Tibial artery (tissue), 4 donors: Measurements from ENCODE around the gene SARDH.
"Not testable (repeated sequence)": the region's sequence is repeated elsewhere in the genome, so short reads cannot be mapped to it uniquely, and the experiment has no call there.

ENCODE experiments used
- DNase-seq, 2 donors: peaks; one replicate each; pipeline ENCODE4 v3.0.0-alpha.2; 2019
- H3K27ac ChIP-seq, 2 donors: fragments of 200-600 bp; sonication (generic) in 1 of 2; 1 replicate in 1 of 2; 2 replicates in 1 of 2; pipeline ENCODE4 v1.5.1; 2018 to 2019; ENCODE audit warnings: mild to moderate bottlenecking in 1 of 2
- H3K27me3 ChIP-seq, 2 donors: fragments of 200-600 bp; sonication (generic) in 1 of 2; one replicate each; pipeline versions ENCODE4 v1.5.1 to v1.6.0; 2016 to 2019
- H3K36me3 ChIP-seq, 3 donors: fragments of 200-600 bp; sonication (generic) in 2 of 3; one replicate each; pipeline ENCODE4 v1.5.1; 2016 to 2019; ENCODE audit warnings: mild to moderate bottlenecking in 2 of 3
- H3K4me1 ChIP-seq, 4 donors: fragments of 200-600 bp; sonication (generic) in 2 of 4; 1 replicate in 3 of 4; 2 replicates in 1 of 4; pipeline ENCODE4 v1.5.1; 2016 to 2019
- H3K4me3 ChIP-seq, 2 donors: fragments of 200-600 bp; sonication (generic) in 1 of 2; 1 replicate in 1 of 2; 2 replicates in 1 of 2; pipeline ENCODE4 v1.5.1; 2018 to 2019; ENCODE audit warnings: mild to moderate bottlenecking in 2 of 2
- H3K9me3 ChIP-seq, 3 donors: fragments of 200-600 bp; sonication (generic) in 1 of 3; one replicate each; pipeline ENCODE4 v1.5.1; 2016 to 2019
- CTCF ChIP-seq, 2 experiments: fragments of 200-600 bp in 1 of 2; fragments of 450-650 bp in 1 of 2; IDR thresholded peaks; one replicate each; pipeline ENCODE4 v1.5.1; 2017 to 2019; ENCODE audit warnings: antibody characterized with exemption in 2 of 2, mild to moderate bottlenecking in 1 of 2, moderate library complexity in 1 of 2
- intact Hi-C: fragments of 100-400 bp; cut with DNase I; formaldehyde crosslinking; loops from one replicate; pipeline ENCODE4 v1.15.0; 2023; ENCODE audit warnings: low total_unique reads

SARDH gene

DNA sequence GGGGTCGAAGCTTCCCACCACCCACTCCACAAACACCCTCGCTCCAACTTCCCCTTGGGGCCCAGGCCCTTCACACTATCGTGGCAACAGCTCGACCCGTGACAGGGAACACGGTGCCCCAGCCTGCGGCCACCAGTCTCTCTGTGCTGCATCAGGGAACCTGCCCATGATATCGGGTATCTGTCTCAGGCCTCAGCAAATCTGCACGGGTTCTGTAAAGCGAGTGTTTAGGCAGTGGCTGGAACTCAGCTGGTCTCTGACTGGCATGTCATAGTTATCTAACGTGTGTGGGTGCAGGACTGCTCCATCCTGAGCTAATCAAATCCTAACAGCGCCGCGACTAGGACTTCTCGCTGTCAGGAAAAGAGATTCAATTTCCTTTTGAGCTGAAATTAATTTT lies 59.1 kb downstream of the SARDH start:
- H3K4me1 ChIP-seq = no peaks in the 10 kb centered on the region
- H3K4me3 ChIP-seq = no peak overlapping the region
- TF ChIP-seq CTCF (IDR thresholded peaks at IDR 0.05) = no peak
- H3K36me3 ChIP-seq = no peaks in the 10 kb centered on the region
- intact Hi-C loops = no loop called here
- peaks cover 0 to 21% of the 10 kb centered on the region in 2 donors for H3K27me3 ChIP-seq
- H3K9me3 ChIP-seq = no peaks in the 10 kb centered on the region
- H3K27ac ChIP-seq = no peak overlapping the region
- no peak for DNase-seq

DNA sequence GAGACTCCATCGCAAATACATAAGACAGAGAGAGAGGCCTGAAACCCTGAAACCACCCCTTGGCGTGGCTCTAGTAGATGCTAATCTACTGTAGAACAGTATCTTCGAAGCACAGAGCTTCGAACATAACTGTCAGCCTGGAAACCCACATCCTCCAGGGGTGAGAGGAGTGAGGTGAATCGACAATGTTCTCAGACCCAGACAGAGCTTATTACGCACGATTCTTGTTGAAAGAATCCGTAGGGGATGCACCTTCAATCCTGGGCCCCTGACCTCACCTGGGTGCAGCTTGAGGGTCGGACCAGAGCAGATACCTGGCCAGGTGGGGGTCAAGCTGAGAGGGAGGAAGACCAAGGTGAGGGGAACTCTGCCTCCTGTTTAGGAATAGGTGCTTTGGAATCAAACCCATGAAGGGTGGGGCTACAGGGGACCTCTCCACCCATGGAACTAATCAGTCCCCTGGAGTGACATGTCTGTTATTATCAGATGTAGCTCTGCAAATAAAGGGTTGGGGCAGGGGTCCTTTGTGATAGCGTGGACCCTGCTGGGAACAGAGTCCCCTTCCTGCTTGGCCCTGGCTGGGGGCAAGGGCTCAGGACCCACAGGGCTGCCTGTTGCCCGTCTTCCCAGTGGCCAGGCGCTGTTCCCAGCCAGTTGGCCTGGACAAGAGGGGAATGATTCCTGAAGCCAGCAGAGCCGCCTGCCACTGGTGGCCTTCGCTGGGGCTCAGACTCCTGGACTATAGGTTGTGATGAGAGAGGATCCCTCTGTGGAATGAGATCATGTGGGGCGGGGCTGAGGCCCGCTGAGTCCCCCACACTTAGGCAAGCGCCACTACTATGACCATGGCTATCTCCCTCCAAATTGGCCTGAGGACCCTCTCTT lies 60.8 kb downstream of the SARDH start:
- Histone ChIP-seq H3K27me3 (peaks cover 0 to 17% of the 10 kb centered on the region in 2 donors), H3K27ac (no peak overlapping the region), H3K9me3 (no peaks in the 10 kb centered on the region), H3K4me1 (no peaks in the 10 kb centered on the region), H3K36me3 (no peaks in the 10 kb centered on the region), H3K4me3 (no peak overlapping the region)
- TF ChIP-seq CTCF (IDR thresholded peaks at IDR 0.05) = no peak
- intact Hi-C loops = no loop called here
- DNase-seq = no peak

- intact Hi-C loops = no loop called here
- DNase-seq = no peak
- H3K27ac ChIP-seq = no peak overlapping the region
Measured at GRCh38 chr9:133676450-133676849, 61.7 kb downstream of the SARDH start.

GRCh38 chr9:133675796-133676195 lies 62.4 kb downstream of the SARDH start:
- H3K36me3 ChIP-seq, intact Hi-C loops, H3K27ac ChIP-seq, H3K9me3 ChIP-seq, H3K4me3 ChIP-seq, H3K4me1 ChIP-seq, DNase-seq: not testable (repeated sequence)
- H3K27me3 ChIP-seq = peaks cover 0 to 31% of the 10 kb centered on the region in 2 donors

More at GRCh38 chr9:133676450-133676849, 61.7 kb downstream of the SARDH start:
- H3K4me3 ChIP-seq = no peak overlapping the region
- peaks cover 0 to 25% of the 10 kb centered on the region in 2 donors for H3K27me3 ChIP-seq
- no peaks in the 10 kb centered on the region for H3K9me3 ChIP-seq
- no peaks in the 10 kb centered on the region for H3K4me1 ChIP-seq
- H3K36me3 ChIP-seq = no peaks in the 10 kb centered on the region
- TF ChIP-seq CTCF (IDR thresholded peaks at IDR 0.05) = no peak

- Histone ChIP-seq H3K27me3 (peaks cover 0 to 43% of the 10 kb centered on the region in 2 donors), H3K4me1 (no peaks in the 10 kb centered on the region), H3K9me3 (no peaks in the 10 kb centered on the region), H3K36me3 (no peaks in the 10 kb centered on the region), H3K27ac (no peak overlapping the region), H3K4me3 (no peak overlapping the region)
- TF ChIP-seq CTCF (IDR thresholded peaks at IDR 0.05) = no peak
- DNase-seq = no peak
- intact Hi-C loops = no loop called here
Measured at GRCh38 chr9:133674091-133674490, 64.1 kb downstream of the SARDH start.

DNA sequence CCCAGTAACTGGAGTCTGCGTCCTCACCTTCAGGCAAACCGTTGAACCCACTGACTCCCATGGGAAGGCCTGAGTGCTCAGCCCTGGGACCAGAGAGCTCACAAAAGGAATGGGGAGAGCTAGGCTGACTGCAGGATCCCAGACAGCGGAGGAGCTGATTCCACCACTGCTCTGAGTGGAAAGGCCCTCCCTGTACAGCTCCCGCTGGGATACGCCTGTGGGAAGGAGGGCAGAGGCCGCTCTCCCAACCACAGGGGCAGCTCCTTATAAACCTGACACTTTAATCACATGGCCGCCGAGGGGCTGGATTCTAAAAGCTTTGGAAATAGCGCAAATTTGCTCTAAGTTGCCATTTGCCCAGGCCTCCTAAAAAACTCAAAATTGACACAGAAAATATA lies 64.9 kb downstream of the SARDH start:
- Histone ChIP-seq H3K36me3 (no peaks in the 10 kb centered on the region), H3K27me3 (peaks cover 0 to 43% of the 10 kb centered on the region in 2 donors), H3K4me1 (no peaks in the 10 kb centered on the region), H3K9me3 (no peaks in the 10 kb centered on the region), H3K27ac (no peak overlapping the region), H3K4me3 (no peak overlapping the region)
- TF ChIP-seq CTCF (IDR thresholded peaks at IDR 0.05) = no peak
- intact Hi-C loops = no loop called here
- no peak for DNase-seq
